ENCODE data around the gene LAMTOR4. TPM values are rescaled to one million over a fixed set of nuclear protein-coding genes. Genes with fewer than 3 reads are reported as not detected.

The LAMTOR4 gene
- total RNA-seq, 1 donor from 2014 or later, result 62.7 TPM

- no peak overlapping the region for H3K27ac Mint-ChIP-seq (ENCODE audit: unreplicated experiment)
- no peak for FAIRE-seq
Observed at GRCh38 chr7:100163006-100163531, 14.4 kb downstream of the LAMTOR4 start.

GRCh38 chr7:100163871-100164270, 15.2 kb downstream of the LAMTOR4 start:
- H2AFZ ChIP-seq (ENCODE audit: low read depth, low read length), result no peak overlapping the region
- DNase-seq (ENCODE audit: low read depth) (no peak), FAIRE-seq (no peak)
- H3K79me2 ChIP-seq (ENCODE audit: insufficient read depth, low read length), result peaks cover 2% of the 10 kb centered on the region
- no peak overlapping the region for H3K9ac ChIP-seq (ENCODE audit: low read length)
- H3K4me3 ChIP-seq (ENCODE audit: insufficient read depth, low read depth, low read length), result no peak overlapping the region
- H3K27me3 Mint-ChIP-seq (ENCODE audit: low read depth, unreplicated experiment), result peaks cover 32% of the 10 kb centered on the region
- no peak overlapping the region for H3K27ac ChIP-seq (ENCODE audit: low read depth, low read length)
- H3K4me1 ChIP-seq (ENCODE audit: insufficient read depth, low read length), result peaks cover 15% of the 10 kb centered on the region
- no peak overlapping the region for H3K4me3 Mint-ChIP-seq (ENCODE audit: unreplicated experiment)
- H3K4me1 Mint-ChIP-seq (ENCODE audit: low read depth, unreplicated experiment), result peaks cover 17% of the 10 kb centered on the region
- no peak for TF ChIP-seq EZH2 (IDR thresholded peaks at IDR 0.05; ENCODE audit: insufficient read depth, low read length)
- TF ChIP-seq, protein P1, sequence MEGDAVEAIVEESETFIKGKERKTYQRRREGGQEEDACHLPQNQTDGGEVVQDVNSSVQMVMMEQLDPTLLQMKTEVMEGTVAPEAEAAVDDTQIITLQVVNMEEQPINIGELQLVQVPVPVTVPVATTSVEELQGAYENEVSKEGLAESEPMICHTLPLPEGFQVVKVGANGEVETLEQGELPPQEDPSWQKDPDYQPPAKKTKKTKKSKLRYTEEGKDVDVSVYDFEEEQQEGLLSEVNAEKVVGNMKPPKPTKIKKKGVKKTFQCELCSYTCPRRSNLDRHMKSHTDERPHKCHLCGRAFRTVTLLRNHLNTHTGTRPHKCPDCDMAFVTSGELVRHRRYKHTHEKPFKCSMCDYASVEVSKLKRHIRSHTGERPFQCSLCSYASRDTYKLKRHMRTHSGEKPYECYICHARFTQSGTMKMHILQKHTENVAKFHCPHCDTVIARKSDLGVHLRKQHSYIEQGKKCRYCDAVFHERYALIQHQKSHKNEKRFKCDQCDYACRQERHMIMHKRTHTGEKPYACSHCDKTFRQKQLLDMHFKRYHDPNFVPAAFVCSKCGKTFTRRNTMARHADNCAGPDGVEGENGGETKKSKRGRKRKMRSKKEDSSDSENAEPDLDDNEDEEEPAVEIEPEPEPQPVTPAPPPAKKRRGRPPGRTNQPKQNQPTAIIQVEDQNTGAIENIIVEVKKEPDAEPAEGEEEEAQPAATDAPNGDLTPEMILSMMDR (IDR thresholded peaks at IDR 0.05; ENCODE audit: insufficient read depth, low read depth, low read length), result no peak
- peaks cover 2% of the 10 kb centered on the region for H3K9me3 Mint-ChIP-seq (ENCODE audit: unreplicated experiment)
- H3K36me3 Mint-ChIP-seq (ENCODE audit: low read depth, unreplicated experiment), result peaks cover 4% of the 10 kb centered on the region
- H3K27me3 ChIP-seq (ENCODE audit: insufficient read depth, low read length), result peaks cover 12% of the 10 kb centered on the region
- no peak overlapping the region for H3K27ac Mint-ChIP-seq (ENCODE audit: unreplicated experiment)
- H3K9me3 ChIP-seq (ENCODE audit: insufficient read depth, low read depth, low read length), result no peaks in the 10 kb centered on the region
- no peaks in the 10 kb centered on the region for H4K20me1 ChIP-seq (ENCODE audit: insufficient read depth, low read length)
- no peak overlapping the region for H3K4me2 ChIP-seq (ENCODE audit: low read length)
- no peaks in the 10 kb centered on the region for H3K36me3 ChIP-seq (ENCODE audit: insufficient read depth, low read length)

More at GRCh38 chr7:100163006-100163531, 14.4 kb downstream of the LAMTOR4 start:
- Histone ChIP-seq H3K9me3 (ENCODE audit: insufficient read depth, low read depth, low read length) (no peaks in the 10 kb centered on the region), H3K79me2 (ENCODE audit: insufficient read depth, low read length) (peaks cover 4% of the 10 kb centered on the region), H2AFZ (ENCODE audit: low read depth, low read length) (no peak overlapping the region), H3K4me3 (ENCODE audit: insufficient read depth, low read depth, low read length) (no peak overlapping the region), H3K9ac (ENCODE audit: low read length) (no peak overlapping the region), H3K36me3 (ENCODE audit: insufficient read depth, low read length) (no peaks in the 10 kb centered on the region), H4K20me1 (ENCODE audit: insufficient read depth, low read length) (no peaks in the 10 kb centered on the region), H3K4me2 (ENCODE audit: low read length) (no peak overlapping the region), H3K27me3 (ENCODE audit: insufficient read depth, low read length) (peaks cover 12% of the 10 kb centered on the region), H3K4me1 (ENCODE audit: insufficient read depth, low read length) (peaks cover 8% of the 10 kb centered on the region), H3K27ac (ENCODE audit: low read depth, low read length) (no peak overlapping the region)
- Mint-ChIP-seq H3K4me3 (ENCODE audit: unreplicated experiment) (no peak overlapping the region), H3K36me3 (ENCODE audit: low read depth, unreplicated experiment) (no peaks in the 10 kb centered on the region), H3K9me3 (ENCODE audit: unreplicated experiment) (peaks cover 2% of the 10 kb centered on the region), H3K27me3 (ENCODE audit: low read depth, unreplicated experiment) (peaks cover 25% of the 10 kb centered on the region), H3K4me1 (ENCODE audit: low read depth, unreplicated experiment) (peaks cover 11% of the 10 kb centered on the region)
- TF ChIP-seq, protein P1 (IDR thresholded peaks at IDR 0.05; ENCODE audit: insufficient read depth, low read depth, low read length), result no peak
- TF ChIP-seq EZH2 (IDR thresholded peaks at IDR 0.05; ENCODE audit: insufficient read depth, low read length), result no peak
- DNase-seq (ENCODE audit: low read depth), result no peak

DNA sequence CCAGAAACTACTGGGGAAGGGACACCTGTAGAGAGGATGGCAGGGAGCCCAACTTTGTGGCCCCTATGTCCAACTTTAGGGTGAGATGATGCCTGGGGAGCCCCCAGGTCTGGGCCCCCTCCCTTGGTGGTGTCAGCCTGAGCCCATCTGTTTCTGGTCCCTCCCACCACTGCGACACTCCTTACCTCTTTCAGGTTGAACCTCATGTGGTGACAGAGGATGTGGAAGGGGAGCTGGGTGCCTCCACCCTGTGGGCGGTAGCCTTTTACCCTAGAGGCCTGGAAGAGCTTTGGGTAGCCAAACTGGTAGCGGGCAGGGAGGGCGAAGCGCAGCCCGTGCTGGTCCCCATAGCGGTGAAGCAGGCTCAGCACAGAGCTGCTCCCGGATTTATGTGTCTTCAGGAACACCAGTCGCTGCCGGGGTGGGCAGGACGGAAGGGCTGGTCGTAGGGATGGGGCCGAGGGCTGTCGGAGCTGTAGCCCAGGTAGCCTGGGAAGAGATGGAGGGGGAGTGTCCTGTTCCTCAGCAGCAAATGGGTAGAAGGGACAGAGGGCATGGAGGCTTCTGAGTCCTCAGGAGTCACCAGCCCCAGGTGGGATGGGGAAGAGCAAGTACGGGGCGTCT, 17.7 kb downstream of the LAMTOR4 start:
- Histone ChIP-seq H4K20me1 (ENCODE audit: insufficient read depth, low read length) (no peaks in the 10 kb centered on the region), H3K36me3 (ENCODE audit: insufficient read depth, low read length) (no peaks in the 10 kb centered on the region), H3K9me3 (ENCODE audit: insufficient read depth, low read depth, low read length) (no peaks in the 10 kb centered on the region), H2AFZ (ENCODE audit: low read depth, low read length) (no peak overlapping the region), H3K4me2 (ENCODE audit: low read length) (no peak overlapping the region), H3K79me2 (ENCODE audit: insufficient read depth, low read length) (no peaks in the 10 kb centered on the region), H3K4me1 (ENCODE audit: insufficient read depth, low read length) (peaks cover 15% of the 10 kb centered on the region), H3K27ac (ENCODE audit: low read depth, low read length) (no peak overlapping the region), H3K27me3 (ENCODE audit: insufficient read depth, low read length) (peaks cover 12% of the 10 kb centered on the region), H3K9ac (ENCODE audit: low read length) (no peak overlapping the region), H3K4me3 (ENCODE audit: insufficient read depth, low read depth, low read length) (no peak overlapping the region)
- TF ChIP-seq, protein P1 (IDR thresholded peaks at IDR 0.05; ENCODE audit: insufficient read depth, low read depth, low read length), result no peak
- no peak for TF ChIP-seq EZH2 (IDR thresholded peaks at IDR 0.05; ENCODE audit: insufficient read depth, low read length)
- peaks cover 6% of the 10 kb centered on the region for H3K36me3 Mint-ChIP-seq (ENCODE audit: low read depth, unreplicated experiment)
- peaks cover 3% of the 10 kb centered on the region for H3K9me3 Mint-ChIP-seq (ENCODE audit: unreplicated experiment)
- no peak overlapping the region for H3K4me3 Mint-ChIP-seq (ENCODE audit: unreplicated experiment)
- H3K27ac Mint-ChIP-seq (ENCODE audit: unreplicated experiment), result no peak overlapping the region
- DNase-seq (ENCODE audit: low read depth) (no peak), FAIRE-seq (no peak)
- H3K4me1 Mint-ChIP-seq (ENCODE audit: low read depth, unreplicated experiment), result peaks cover 18% of the 10 kb centered on the region
- H3K27me3 Mint-ChIP-seq (ENCODE audit: low read depth, unreplicated experiment), result peaks cover 45% of the 10 kb centered on the region
